SHP77 (cell line): ENCODE measurements around the gene SLC9A3.
A peak's percentile ranks its signal among the peaks of the same experiment; 100 is the strongest.

Experiments
- DNase-seq, 2 experiments: peaks; one replicate each; lab custom pipeline; 2025; lab: John Stamatoyannopoulos, UW

Gene SLC9A3

DNA sequence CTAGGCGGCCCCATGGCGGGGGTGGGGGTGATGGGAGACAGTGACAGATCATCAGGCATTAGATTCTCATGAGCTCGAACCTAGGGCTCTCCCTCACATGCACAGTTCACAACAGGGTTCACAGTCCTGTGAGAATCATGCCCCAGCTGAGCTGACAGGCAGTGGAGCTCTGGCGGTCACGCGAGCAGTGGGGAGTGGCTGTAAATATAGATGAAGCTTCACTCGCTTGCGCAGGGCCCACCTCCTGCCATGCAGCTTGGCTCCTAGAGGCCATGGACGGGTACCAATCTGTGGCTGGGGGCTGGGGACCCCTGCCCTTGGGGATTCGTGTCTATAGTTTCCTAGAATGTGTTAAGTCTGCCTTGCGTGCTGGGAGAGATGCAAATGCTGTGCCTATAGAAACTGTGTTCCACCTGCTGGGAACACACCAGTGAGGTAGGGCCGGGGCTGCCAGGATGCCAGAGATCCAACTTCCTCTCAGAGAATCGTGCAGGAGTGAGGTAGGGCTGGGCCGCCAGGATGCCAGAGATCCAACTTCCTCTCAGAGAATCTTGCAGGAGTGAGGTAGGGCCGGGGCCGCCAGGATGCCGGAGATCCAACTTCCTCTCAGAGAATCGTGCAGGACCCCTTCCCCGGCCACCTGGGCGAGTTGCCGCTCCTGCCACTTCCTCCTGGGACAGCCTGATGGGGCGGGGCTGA is 95.3 kb downstream of the SLC9A3 start:
- DNase-seq = no peak

DNA sequence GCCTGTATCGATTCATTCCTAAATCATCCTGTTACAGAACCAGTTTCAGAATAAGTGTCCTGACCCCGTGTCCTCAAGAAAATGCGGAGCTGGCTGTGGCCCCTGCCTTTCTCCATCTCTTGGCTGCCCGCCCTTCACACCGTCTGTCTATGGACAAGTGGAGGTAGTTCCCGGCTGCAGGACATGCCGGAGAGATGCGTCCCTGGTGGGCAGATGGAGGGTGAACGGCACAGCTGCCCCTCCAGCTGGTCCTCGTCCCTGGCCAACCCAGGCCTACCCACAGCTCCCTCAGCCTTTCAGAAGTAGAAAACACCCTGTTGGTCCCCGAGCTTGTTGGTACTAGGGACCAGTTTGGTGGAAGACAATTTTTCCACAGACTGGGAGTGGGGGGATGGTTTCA is 96.0 kb downstream of the SLC9A3 start:
- DNase-seq = no peak

DNA sequence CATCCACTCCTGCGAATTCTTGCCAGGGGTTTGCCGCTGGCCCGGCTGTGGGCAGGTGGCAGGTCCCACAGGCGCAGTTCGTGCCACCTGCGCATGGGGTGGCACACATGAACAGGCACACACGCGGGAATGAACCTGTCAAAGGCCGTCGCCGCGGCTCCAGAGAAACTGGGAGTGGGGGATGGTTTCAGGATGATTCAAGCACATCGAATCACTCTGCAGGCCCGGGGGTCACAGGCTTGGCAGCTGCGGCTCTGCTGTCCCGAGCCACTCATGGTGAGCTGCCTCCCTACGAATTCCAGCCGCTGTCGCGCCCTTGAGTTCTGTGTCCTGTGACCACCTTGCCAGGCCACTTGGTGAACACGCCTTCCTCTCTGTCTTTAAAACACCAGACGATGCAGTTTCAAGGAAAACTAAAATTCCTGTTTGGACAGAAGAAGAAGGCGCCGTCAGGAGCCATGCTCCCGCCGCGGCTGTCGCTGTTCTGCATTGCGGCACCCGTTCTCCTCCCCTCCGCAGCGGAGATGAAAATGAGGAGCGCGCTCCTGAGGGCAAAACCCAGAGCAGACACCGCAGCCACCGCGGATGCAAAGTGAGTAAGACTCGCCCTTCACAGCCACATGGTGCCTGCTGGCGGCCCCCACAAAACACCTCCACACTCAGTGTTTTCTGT is 96.7 kb downstream of the SLC9A3 start:
- no peak for DNase-seq

DNA sequence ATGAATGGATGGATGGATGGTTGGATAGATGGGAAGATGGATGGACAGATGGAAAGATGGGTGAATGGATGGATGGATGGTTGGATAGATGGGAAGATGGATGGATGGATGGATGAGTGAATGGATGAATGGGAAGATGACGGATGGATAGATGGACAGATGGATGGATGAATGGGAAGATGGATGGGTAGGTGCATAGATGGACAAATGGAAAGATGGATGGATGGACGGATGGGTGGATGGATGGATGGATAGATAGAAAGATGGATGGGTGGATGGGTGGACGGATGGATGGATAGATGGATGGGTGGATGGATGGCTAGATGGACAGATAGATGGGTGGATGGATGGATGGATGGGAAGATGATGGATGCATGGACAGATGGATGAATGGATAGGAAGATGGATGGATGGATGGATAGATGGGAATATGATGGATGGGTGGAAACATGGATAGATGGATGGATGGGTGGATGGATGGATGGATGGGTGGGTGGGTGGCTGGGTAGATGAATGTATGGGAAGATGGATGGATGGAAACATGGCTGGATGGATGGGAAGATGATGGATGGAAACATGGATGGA is 97.8 kb downstream of the SLC9A3 start:
- DNase-seq = no peak

DNA sequence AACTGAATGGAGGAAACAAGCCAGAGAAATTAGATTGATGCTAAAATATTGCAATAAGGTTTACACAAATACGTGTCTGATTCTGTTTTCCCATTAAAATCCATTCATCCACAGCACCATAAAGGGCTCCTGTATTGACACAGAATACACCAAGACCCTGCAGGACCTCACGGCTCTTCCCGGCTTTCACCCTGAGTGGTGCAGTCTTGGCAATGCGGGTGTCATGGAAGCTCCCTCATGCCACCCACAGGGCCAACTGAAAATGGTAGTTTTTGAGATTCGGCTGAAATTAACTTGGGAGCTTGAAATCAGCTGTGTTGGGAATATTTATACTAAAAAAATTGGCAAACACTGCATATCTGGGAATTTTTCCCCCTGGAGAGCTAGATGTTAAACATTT is 98.5 kb downstream of the SLC9A3 start:
- DNase-seq = peak; percentile 45 to 62

DNA sequence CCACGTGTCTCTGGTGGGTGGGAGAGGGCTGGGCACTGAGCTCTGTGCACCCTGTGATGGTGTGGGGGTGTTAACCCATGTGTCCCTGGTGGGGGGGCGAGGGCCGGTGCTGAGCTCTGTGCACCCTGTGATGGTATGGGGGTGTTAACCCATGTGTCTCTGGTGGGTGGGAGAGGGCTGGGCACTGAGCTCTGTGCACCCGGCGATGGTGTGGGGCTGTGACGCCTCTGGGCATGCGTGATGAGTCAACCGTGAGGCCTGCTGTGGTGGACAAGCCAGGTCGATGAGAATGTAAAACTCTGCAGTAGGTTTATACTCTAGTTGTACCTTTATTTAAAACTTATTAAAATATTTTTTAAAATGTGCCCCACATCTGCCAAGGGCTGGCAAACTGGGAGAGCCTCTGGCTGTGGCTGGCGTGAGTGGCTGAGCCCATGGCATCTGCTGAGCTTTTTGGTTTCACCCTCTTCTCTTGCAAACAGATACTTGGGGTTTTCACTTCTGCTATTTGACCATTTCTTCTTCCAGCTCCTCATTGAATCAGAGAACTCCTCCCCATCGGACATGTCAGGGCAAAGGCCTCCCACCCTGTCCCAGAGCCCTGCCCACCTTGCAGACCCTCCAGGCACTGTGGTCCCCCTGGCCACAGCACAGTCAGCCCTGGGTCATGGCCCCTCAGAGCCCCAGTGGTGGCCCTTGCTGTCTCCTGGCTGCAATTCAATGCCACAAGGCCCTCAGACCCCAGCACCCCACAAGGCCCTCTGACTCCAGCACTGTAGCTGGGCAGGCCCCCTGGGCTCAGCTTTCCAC is 99.7 kb downstream of the SLC9A3 start:
- no peak for DNase-seq

DNA sequence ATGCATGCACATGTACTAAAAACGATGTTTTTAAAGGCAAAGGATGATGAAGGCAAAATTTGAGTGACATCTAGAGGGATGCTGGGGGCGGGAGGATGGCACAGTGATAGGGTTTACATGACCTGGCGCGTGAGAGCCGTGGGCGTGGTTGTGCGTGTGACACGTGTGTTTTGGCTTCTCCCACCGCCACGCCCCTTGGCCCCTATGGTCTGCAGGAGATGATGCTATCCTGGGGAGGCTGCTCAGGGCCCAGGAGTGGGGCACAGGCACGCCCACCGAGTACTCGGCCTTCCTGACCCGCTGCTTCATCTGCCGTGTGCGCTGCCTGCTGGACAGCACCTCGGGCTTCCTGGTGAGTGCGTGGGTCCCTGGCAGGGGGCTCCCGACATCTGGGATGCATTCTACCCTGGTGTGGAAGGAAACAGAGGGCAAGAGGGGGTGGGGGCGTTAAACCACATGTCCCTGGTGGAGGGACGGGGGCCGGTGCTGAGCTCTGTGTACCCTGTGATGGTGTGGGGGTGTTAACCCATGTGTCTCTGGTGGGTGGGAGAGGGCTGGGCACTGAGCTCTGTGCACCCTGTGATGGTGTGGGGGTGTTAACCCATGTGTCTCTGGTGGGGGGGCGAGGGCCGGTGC is 100.5 kb downstream of the SLC9A3 start:
- DNase-seq = no peak

DNA sequence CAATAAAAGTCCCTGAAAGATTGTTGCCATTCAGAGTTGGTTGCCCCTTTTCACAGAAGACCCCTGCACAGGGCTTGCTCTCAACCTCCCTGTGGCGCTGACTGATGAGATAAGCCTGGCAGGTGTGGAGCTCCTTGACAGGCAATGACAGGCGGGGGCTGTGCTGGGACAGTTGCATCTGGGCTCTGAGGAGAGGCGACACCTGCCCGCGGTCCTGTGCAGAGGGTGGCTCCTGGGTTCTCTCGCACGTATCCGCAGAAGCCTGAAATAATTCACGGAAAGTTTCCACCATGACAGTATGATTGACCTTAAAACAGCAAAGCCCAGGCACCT is 101.0 kb downstream of the SLC9A3 start:
- DNase-seq = peak in 1 of 2 experiments; percentile 30

DNA sequence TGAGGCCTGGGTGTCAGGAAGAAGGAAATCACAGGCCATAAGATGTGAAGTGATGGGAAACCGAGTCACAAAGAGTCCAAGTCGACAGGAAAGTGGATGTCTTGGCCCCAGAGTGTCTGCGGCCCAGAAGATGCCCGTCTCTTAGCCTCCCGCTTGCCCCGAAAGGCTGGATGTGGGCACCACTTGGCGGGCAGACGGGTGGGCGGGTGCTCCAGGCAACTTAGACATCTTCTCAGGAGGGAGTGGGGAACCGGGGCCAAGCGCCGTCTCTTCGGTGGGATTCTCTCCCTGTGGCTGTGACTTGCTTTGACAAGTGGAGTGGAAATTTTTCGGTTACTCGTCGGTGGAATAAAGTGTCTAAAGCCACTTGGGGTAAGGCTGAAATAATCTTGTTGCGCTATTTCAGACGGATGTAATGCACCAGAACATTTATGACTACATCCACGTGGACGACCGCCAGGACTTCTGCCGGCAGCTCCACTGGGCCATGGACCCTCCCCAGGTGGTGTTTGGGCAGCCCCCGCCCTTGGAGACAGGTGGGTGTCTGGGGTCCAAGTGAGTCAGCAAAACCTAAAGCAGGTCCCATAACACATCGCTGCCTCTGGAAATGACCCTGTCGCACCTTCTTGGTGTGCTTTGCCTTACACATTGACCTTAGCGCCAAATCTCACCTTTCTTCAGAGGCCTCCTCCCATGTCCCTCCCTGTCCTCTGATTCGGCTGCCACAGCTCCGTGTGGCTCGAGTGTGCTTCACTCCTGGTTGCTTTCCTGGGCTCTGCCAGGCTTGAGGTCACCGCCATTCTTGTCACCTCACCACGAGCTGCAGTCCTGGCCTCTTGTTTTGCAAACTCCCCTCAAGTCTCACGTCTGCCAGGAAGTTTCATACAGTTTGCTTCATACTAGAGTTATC is 101.7 kb downstream of the SLC9A3 start:
- no peak for DNase-seq

DNA sequence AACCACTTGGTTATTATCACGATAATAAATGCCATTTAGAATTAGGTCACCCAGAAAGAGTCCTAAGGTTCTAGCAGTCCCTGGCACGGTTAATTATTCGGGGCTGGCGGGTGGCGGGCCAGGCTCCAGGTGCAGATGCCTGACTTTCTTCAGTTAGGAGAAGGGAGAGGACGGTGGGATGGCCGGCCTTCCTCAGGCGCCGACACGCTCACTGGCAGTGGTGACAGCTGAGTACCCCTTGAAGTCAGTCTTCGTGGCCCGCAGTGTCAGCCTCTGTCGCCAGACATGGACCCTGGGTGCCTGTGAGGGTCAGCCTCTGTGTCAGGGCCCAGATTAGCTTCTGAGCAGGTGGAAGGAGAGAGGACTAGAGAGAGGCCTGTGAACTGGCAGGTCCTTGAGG is 102.3 kb downstream of the SLC9A3 start:
- no peak for DNase-seq

DNA sequence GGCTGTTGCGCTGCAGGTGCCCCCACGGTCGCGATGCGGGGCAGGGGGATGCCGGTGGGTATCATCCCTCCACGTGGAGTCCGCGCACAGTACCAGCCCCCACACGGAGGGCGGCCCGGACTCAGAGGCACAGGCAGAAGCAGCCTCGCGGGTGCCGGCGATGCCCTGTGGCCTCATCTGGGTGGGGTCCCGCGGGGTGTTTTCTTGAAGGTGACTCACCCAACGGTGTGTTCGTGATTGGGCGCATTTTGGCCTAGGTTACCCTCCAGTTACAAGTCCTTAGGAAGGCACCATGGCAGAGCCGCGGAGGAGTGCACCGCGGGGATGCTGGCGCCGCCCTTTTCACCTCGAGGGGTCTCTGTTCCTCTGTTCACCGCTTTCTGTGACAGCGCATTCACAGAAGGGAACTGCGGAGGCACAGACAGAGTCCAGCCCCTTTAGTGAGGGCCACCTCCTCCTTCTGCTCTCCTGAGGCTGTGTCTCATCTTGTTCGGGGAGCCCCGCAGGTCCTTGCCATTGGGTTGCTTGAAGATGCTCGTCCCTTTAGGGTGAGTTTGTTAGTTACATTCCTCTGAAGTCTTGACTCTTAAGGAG is 102.9 kb downstream of the SLC9A3 start:
- no peak for DNase-seq

DNA sequence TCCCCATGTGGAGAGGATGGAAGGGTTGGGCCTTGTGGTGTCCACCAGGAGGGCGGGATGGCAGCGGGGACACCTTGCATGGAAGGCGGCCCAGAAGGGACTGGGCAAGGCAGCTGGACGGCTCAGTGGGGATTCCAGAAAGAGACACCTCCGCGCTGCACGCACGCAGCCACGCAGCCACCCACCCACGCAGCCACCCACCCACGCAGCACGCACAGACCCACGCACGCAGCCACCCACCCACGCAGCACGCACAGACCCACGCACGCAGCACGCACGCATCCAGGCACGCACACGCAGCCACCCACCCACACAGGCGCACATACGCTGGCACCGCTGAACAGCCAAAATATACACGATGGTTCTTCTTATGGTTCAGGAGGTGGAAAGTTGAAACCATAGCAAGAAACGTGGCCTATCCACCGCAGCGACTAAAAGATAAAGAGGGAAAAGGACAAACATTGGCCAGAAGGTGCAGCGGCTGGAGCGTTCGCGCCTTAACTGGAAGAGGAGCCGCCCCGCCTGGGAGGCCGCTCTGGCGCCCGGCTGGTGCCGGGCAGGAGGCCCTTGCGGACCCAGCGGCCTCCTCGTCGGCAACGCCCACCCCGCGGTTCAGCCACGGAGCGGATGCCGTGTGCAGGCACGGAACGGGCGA is 103.5 kb downstream of the SLC9A3 start:
- DNase-seq = no peak
